ENCODE results near the gene OTX1. TPM values are rescaled to one million over a fixed set of nuclear protein-coding genes. Genes with fewer than 3 reads are reported as not detected.

The OTX1 gene
- total and polyA plus RNA-seq, 4 donors = 0.08 to 0.44 TPM; not detected in 2

DNA sequence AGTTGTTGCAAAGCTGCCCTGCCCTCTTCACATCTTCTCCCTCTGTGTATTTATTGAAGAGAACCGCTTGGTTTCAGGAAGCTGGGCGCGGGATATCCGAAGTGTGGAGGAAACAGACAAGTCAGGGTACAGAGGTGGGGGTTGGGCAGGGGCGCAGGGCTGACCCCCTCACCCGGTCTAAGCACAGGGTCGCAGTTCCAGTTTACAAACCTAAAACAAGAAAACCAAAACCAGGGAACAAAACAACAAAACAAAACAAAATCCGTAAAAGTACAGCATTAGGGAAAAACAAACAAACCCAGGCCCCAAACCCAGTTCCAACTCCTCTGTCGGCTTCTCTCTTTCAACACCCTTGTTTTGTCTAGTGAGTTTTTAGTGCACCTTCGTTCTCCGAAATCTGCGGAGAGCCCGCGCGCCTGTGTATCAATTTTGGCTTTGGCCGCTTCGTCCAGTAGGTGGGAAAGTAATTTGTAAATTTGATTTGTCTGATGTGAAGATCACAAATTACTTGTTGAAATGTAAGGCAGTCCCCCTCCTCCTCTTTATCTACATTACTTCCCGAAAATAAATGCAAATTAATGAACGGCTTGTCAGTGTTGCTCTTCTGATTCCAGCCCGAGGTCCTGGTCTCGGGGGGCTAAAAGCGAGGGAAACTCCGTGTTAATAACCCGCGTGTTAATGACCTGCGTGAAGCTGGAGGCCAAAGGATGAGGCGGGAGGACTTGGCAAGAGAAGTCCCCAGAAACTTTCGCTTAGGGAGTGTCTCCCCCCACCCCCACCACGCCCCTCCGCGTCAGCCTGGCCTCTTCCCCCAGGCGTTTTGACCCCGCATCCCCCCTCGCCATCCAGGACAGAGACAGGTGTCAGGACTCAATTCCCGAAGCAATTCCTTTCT lies 6.9 kb downstream of the OTX1 start:
- Histone ChIP-seq H3K27me3 (ENCODE audit: control insufficient read depth, insufficient read depth, low read length) (peaks cover 94% of the 10 kb centered on the region), H3K9me3 (ENCODE audit: control insufficient read depth, insufficient read depth, low read length) (no peaks in the 10 kb centered on the region), H3K27ac (ENCODE audit: low read depth, low read length) (no peak overlapping the region), H3K4me1 (ENCODE audit: control insufficient read depth, insufficient read depth, low read length) (peaks cover 67% of the 10 kb centered on the region), H3K4me3 (ENCODE audit: low read depth, low read length) (no peak overlapping the region), H3K36me3 (ENCODE audit: control insufficient read depth, insufficient read depth, low read length) (no peaks in the 10 kb centered on the region)
- peak in 2 of 6 donors; percentile 51 to 62 for DNase-seq (ENCODE audit: low read depth in 4 of 6, low spot score in 6 of 6)
- WGBS (ENCODE audit: insufficient coverage) = 2% methylated on average over 8 of the region's 35 CpGs

DNA sequence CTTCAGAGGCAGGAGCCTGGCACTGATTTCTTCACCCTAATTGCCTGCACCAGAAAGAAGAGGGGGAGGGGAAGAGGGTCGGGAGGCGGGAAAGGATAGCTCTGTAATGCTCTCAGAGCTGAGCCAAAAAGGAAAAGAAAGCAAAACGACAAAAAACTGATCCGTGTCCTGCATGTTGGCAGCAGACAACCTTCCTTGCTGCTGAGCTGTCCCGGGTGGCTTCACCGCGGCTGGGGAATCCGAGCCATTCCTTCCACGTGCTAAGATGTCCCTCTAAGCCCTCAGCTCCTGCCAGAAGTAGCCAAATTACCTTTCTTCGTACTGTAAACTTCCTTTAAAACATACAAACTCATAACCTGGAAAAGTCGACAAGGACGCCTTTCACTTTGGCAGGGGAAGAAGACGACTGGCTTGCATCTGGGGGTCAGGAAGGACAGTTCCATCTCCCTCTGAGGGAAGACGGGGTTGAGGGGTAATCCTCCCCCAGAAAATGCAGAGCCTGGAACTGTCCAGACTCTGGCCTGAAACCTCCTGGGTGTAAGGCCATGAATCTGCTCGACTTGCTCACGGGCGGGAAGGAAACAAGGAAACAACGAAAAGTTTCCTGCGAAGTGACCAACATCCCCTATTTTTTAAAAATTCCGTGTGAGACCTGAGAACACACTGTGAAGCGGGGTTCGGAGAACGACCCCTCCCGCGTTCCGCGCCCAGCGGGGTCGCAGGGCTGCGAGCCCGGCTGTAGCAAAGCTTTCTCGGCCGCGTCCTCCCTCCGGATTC lies 7.7 kb downstream of the OTX1 start:
- Histone ChIP-seq H3K4me1 (ENCODE audit: control insufficient read depth, insufficient read depth, low read length) (peaks cover 59% of the 10 kb centered on the region), H3K36me3 (ENCODE audit: control insufficient read depth, insufficient read depth, low read length) (no peaks in the 10 kb centered on the region), H3K27ac (ENCODE audit: low read depth, low read length) (no peak overlapping the region), H3K4me3 (ENCODE audit: low read depth, low read length) (no peak overlapping the region), H3K27me3 (ENCODE audit: control insufficient read depth, insufficient read depth, low read length) (peaks cover 93% of the 10 kb centered on the region), H3K9me3 (ENCODE audit: control insufficient read depth, insufficient read depth, low read length) (no peaks in the 10 kb centered on the region)
- WGBS (ENCODE audit: insufficient coverage) = 2% methylated on average over 31 of the region's 35 CpGs
- DNase-seq (ENCODE audit: low read depth in 4 of 6, low spot score in 6 of 6) = peak in 2 of 6 donors; percentile 70 to 79

DNA sequence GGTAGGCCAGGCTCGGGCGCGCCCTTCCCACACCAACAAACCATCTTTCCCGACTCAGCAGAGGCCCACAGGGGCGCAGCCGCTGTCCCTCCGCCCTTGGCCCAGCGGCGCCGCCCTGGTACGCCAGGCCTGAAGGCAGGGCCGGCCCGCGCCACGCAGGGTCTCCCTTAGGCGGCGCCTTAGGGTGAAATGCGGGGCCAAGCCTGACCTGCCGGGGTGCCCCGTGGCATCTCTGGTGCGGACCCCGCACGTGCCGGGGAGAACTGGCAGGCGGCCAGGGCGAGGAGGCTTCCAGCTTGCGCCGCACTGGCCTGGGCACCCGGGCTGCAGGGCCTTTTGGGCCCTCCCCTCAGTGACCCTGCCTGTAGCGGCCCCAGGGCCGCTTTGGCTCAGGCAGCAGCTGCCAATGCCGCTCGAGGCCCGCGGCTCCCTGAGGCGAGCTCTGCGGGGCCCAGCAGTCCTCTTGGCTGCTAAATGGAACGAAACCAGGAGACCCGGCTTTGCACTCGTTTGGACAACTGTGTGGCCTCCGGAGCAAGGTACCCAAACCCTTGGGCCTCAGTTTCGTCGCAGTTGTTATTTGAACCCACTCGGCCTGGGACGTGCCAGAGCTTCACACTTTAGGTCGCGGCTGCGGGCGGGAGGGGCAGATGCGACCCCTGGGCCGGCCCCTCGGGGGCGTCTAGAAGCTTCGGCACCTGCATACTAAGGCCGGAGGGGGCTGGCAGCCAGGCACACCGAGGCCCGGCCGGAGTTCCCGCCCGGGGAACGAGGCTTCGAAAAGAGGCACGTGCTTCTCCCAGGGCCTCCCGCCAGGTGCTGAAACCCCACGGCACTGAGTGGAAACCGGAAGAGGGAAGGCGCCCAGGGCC lies 8.5 kb downstream of the OTX1 start:
- Histone ChIP-seq H3K4me3 (ENCODE audit: low read depth, low read length) (no peak overlapping the region), H3K27me3 (ENCODE audit: control insufficient read depth, insufficient read depth, low read length) (peaks cover 93% of the 10 kb centered on the region), H3K36me3 (ENCODE audit: control insufficient read depth, insufficient read depth, low read length) (no peaks in the 10 kb centered on the region), H3K4me1 (ENCODE audit: control insufficient read depth, insufficient read depth, low read length) (peaks cover 51% of the 10 kb centered on the region), H3K27ac (ENCODE audit: low read depth, low read length) (no peak overlapping the region), H3K9me3 (ENCODE audit: control insufficient read depth, insufficient read depth, low read length) (no peaks in the 10 kb centered on the region)
- peak in 1 of 6 donors; percentile 41 for DNase-seq (ENCODE audit: low read depth in 4 of 6, low spot score in 6 of 6)
- WGBS (ENCODE audit: insufficient coverage) = under 1% methylated on average over 67 of the region's 67 CpGs

DNA sequence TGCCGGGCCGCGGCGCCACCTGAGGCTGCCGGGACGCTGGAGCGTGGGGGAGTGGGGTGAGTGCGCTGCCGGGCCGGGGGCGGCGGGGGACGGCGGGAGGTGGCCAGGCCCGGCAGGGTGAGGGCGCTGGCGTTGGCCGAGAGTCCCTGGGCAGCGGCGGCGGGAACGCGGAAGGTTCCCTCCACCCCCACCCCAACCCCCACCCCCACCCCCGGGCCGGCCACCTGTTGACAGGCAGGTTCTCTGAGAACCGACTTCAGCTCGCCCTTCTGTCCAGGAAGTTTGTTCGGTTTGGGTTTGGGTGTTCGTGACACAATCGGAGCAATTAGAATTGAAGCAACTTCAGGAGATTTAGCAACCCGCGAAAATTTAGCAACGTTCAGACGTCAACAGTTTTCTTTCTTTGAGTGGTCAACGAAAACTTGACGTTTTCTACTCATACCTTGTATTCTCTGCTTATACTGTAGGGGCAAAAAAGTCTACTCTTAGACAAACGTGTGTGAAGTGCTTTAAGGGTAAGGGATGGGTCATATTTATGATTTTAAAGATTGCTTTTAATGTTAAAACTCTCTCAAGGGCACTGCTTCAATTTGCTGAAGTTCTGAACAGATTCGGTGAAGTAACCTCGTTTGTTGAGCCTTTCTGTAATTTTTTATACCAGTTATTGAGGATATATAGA lies 9.3 kb downstream of the OTX1 start:
- DNase-seq (ENCODE audit: low read depth in 4 of 6, low spot score in 6 of 6) = peak in 1 of 6 donors; percentile 55
- H3K4me3 ChIP-seq (ENCODE audit: low read depth, low read length) = no peak overlapping the region
- no peak overlapping the region for H3K27ac ChIP-seq (ENCODE audit: low read depth, low read length)
- H3K4me1 ChIP-seq (ENCODE audit: control insufficient read depth, insufficient read depth, low read length) = peaks cover 44% of the 10 kb centered on the region
- under 1% methylated on average over 11 of the region's 39 CpGs for WGBS (ENCODE audit: insufficient coverage)
- peaks cover 91% of the 10 kb centered on the region for H3K27me3 ChIP-seq (ENCODE audit: control insufficient read depth, insufficient read depth, low read length)
- H3K36me3 ChIP-seq (ENCODE audit: control insufficient read depth, insufficient read depth, low read length) = no peaks in the 10 kb centered on the region
- no peaks in the 10 kb centered on the region for H3K9me3 ChIP-seq (ENCODE audit: control insufficient read depth, insufficient read depth, low read length)

DNA sequence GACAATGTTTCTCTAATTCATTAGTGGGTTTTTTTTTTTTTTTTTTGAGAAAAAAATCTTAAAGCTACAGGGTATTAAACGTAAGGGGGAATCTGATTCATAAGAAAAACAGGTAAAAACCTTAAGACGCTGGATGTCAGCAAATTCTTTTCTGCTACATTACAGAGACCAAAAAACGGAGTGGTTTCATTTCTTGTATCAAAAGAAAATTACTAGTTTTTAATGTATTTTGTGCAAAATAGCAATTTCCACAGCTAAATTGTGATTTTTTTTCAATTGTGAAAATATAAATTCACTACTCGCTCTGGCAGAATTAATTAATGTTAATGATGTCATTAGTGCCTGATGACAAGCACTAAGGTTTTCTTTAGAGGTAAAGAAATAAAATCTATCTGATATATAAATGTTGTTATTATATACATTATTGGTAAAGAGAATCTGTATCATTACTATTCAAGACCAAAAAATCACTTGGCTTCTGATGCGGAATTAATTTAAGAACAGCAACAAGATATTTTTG lies 9.9 kb downstream of the OTX1 start:
- peak in 2 of 6 donors; percentile 28 to 59 for DNase-seq (ENCODE audit: low read depth in 4 of 6, low spot score in 6 of 6)
- Histone ChIP-seq H3K4me1 (ENCODE audit: control insufficient read depth, insufficient read depth, low read length) (peaks cover 38% of the 10 kb centered on the region), H3K27me3 (ENCODE audit: control insufficient read depth, insufficient read depth, low read length) (peaks cover 90% of the 10 kb centered on the region), H3K4me3 (ENCODE audit: low read depth, low read length) (no peak overlapping the region), H3K27ac (ENCODE audit: low read depth, low read length) (no peak overlapping the region), H3K36me3 (ENCODE audit: control insufficient read depth, insufficient read depth, low read length) (no peaks in the 10 kb centered on the region), H3K9me3 (ENCODE audit: control insufficient read depth, insufficient read depth, low read length) (no peaks in the 10 kb centered on the region)
- WGBS (ENCODE audit: insufficient coverage) = no CpG with 5 or more reads among the region's 5 CpGs

DNA sequence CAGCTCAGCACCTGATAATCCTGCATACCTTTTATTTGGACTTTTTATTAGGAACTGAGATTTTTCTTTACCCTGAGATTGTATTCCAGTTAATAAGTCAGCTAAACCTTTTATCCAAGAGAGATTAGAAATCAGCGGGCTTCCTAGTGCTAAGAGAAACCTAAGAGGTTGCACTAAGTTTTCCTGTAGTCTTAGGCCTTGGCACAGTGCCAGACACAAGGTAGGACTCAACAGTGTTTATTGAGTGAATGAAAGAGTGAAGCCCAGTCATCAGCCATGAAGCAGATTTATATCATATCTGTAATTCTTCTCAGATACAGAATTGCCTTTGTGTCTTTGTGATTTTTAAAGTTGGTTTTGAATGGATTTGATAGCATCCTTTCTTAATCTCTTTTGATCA lies 13.6 kb downstream of the OTX1 start:
- H3K27me3 ChIP-seq (ENCODE audit: control insufficient read depth, insufficient read depth, low read length) = peaks cover 82% of the 10 kb centered on the region

DNA sequence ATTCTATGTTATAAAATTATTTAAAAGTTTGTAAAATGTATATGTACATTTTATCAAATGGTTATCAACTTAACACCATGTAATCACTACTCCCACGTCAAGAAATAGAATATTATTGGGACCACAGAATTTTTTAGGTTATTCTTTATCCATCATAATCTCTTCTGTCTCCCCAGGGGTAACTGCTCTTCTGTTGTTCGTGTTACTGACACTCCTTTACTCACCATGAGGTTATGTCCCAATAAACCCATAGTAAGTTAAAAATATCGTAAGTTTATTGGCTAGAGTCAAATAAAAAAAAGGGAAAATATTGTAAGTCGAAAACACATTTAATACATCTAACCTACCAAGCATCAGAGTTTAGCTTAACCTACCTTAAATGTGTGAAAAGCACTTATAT lies 14.0 kb downstream of the OTX1 start:
- DNase-seq (ENCODE audit: low read depth in 4 of 6, low spot score in 6 of 6) = no peak
- H3K27me3 ChIP-seq (ENCODE audit: control insufficient read depth, insufficient read depth, low read length) = peaks cover 80% of the 10 kb centered on the region
- WGBS (ENCODE audit: insufficient coverage) = no CpG with 5 or more reads among the region's 4 CpGs
- H3K4me3 ChIP-seq (ENCODE audit: low read depth, low read length) = no peak overlapping the region
- peaks cover under 1% of the 10 kb centered on the region for H3K4me1 ChIP-seq (ENCODE audit: control insufficient read depth, insufficient read depth, low read length)
- no peaks in the 10 kb centered on the region for H3K36me3 ChIP-seq (ENCODE audit: control insufficient read depth, insufficient read depth, low read length)
- H3K9me3 ChIP-seq (ENCODE audit: control insufficient read depth, insufficient read depth, low read length) = no peaks in the 10 kb centered on the region
- no peak overlapping the region for H3K27ac ChIP-seq (ENCODE audit: low read depth, low read length)

More for the DNA sequence above, 13.6 kb downstream of the OTX1 start:
- DNase-seq (ENCODE audit: low read depth in 4 of 6, low spot score in 6 of 6) = no peak
- no peaks in the 10 kb centered on the region for H3K36me3 ChIP-seq (ENCODE audit: control insufficient read depth, insufficient read depth, low read length)
- H3K27ac ChIP-seq (ENCODE audit: low read depth, low read length) = no peak overlapping the region
- WGBS (ENCODE audit: insufficient coverage) = no CpG with 5 or more reads among the region's 1 CpG
- no peaks in the 10 kb centered on the region for H3K9me3 ChIP-seq (ENCODE audit: control insufficient read depth, insufficient read depth, low read length)
- peaks cover 5% of the 10 kb centered on the region for H3K4me1 ChIP-seq (ENCODE audit: control insufficient read depth, insufficient read depth, low read length)
- H3K4me3 ChIP-seq (ENCODE audit: low read depth, low read length) = no peak overlapping the region

DNA sequence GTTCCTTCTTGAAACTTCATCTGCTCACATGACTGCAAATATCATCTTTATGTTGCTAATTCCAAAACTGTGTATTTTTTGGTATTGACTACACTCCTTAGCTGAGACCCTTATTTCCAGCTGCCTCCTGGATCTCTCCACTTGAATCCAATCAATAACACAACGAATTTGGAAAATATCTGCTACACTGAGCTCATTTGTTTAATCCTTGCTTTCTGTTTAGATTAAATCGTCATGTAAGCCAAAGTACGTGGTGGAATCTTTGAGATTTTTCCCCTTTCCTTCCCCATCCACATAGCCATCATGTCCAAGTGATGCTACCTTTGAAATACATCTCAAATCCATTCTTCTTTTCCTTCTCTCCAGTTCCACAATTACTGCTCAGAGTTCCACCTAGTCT lies 15.6 kb downstream of the OTX1 start:
- Histone ChIP-seq H3K36me3 (ENCODE audit: control insufficient read depth, insufficient read depth, low read length) (no peaks in the 10 kb centered on the region), H3K9me3 (ENCODE audit: control insufficient read depth, insufficient read depth, low read length) (no peaks in the 10 kb centered on the region), H3K27ac (ENCODE audit: low read depth, low read length) (no peak overlapping the region), H3K4me1 (ENCODE audit: control insufficient read depth, insufficient read depth, low read length) (no peaks in the 10 kb centered on the region), H3K4me3 (ENCODE audit: low read depth, low read length) (no peak overlapping the region), H3K27me3 (ENCODE audit: control insufficient read depth, insufficient read depth, low read length) (peaks cover 69% of the 10 kb centered on the region)
- 75% methylated on average over 3 of the region's 3 CpGs for WGBS (ENCODE audit: insufficient coverage)
- DNase-seq (ENCODE audit: low read depth in 4 of 6, low spot score in 6 of 6) = no peak

Data from spinal cord (tissue), 10 donors.